Measurements from ENCODE around the gene SLCO2B1.

The SLCO2B1 gene

GRCh38 chr11:75155570-75156422 lies 4.9 kb downstream of the SLCO2B1 start:
- TF ChIP-seq CTCF (IDR thresholded peaks at IDR 0.05; ENCODE audit: low read depth, low read length, missing control alignments), result no peak
- no peak for DNase-seq (ENCODE audit: low read depth)
- H3K4me3 ChIP-seq (ENCODE audit: low read depth, low read length), result no peak overlapping the region

GRCh38 chr11:75158241-75158640 lies 7.3 kb downstream of the SLCO2B1 start:
- H3K4me3 ChIP-seq (ENCODE audit: low read depth, low read length), result no peak overlapping the region
- TF ChIP-seq CTCF (IDR thresholded peaks at IDR 0.05; ENCODE audit: low read depth, low read length, missing control alignments), result no peak
- DNase-seq (ENCODE audit: low read depth), result no peak

- no peak for DNase-seq (ENCODE audit: low read depth)
- no peak for TF ChIP-seq CTCF (IDR thresholded peaks at IDR 0.05; ENCODE audit: low read depth, low read length, missing control alignments)
Measured at GRCh38 chr11:75158696-75159150, 7.8 kb downstream of the SLCO2B1 start.

GRCh38 chr11:75159151-75159953 lies 8.4 kb downstream of the SLCO2B1 start:
- TF ChIP-seq CTCF (IDR thresholded peaks at IDR 0.05; ENCODE audit: low read depth, low read length, missing control alignments), result no peak
- no peak for DNase-seq (ENCODE audit: low read depth)
- H3K4me3 ChIP-seq (ENCODE audit: low read depth, low read length), result no peak overlapping the region

More at GRCh38 chr11:75158696-75159150, 7.8 kb downstream of the SLCO2B1 start:
- no peak overlapping the region for H3K4me3 ChIP-seq (ENCODE audit: low read depth, low read length)

- TF ChIP-seq CTCF (IDR thresholded peaks at IDR 0.05; ENCODE audit: low read depth, low read length, missing control alignments), result no peak
- H3K4me3 ChIP-seq (ENCODE audit: low read depth, low read length), result no peak overlapping the region
- no peak for DNase-seq (ENCODE audit: low read depth)
Measured at GRCh38 chr11:75160220-75160757, 9.4 kb downstream of the SLCO2B1 start.

GRCh38 chr11:75160880-75161279 lies 10.0 kb downstream of the SLCO2B1 start:
- no peak for TF ChIP-seq CTCF (IDR thresholded peaks at IDR 0.05; ENCODE audit: low read depth, low read length, missing control alignments)
- H3K4me3 ChIP-seq (ENCODE audit: low read depth, low read length), result no peak overlapping the region

More at GRCh38 chr11:75160880-75161279, 10.0 kb downstream of the SLCO2B1 start:
- DNase-seq (ENCODE audit: low read depth), result no peak

Data from GM12864 (cell line).